ENCODE results near the gene ERC2. TPM values are rescaled to one million over a fixed set of nuclear protein-coding genes. Genes with fewer than 3 reads are reported as not detected.

The ERC2 gene
- total RNA-seq, 1 donor from 2014 or later = 0.11 TPM

DNA sequence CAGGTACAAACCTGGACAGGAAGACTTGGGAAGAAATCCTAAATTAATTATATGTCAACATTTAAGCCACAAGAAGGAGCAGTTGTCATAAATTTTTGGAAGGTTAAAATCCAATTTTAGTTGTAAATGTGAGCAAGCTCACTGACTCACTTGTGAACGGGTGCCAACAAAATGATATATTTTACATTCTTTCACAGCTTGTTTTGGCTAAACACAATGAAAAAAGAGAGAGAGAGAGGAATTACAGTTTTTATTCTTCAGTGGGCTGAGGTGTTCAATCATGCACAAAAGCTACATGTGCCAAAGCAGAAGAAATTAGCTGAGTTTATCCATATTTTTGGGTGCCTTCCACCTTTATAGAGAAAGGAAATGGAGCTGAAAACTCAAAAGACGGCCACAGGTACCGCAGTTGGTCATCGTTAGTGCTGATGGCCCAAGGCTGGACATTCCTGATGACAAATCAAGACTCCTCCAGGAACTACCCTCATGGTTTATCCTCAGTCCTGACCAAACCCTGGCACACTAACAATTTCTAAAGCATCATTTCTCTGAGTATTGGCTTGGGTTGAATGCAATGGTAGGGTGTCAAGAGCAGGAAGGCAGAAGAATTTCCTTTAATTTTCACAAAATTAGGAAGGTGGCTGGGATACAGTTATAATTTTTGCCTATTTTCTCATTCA is 943.6 kb downstream of the ERC2 start:
- H3K27me3 ChIP-seq = no peaks in the 10 kb centered on the region
- intact Hi-C loops (cut with DNase I) = no loop called here
- H3K36me3 ChIP-seq = no peaks in the 10 kb centered on the region
- H3K4me3 ChIP-seq = no peak overlapping the region
- H3K27ac ChIP-seq = no peak overlapping the region
- DNase-seq (ENCODE audit: low spot score in 2 of 2) = no peak
- H3K4me1 ChIP-seq = no peaks in the 10 kb centered on the region
- TF ChIP-seq, protein P1, sequence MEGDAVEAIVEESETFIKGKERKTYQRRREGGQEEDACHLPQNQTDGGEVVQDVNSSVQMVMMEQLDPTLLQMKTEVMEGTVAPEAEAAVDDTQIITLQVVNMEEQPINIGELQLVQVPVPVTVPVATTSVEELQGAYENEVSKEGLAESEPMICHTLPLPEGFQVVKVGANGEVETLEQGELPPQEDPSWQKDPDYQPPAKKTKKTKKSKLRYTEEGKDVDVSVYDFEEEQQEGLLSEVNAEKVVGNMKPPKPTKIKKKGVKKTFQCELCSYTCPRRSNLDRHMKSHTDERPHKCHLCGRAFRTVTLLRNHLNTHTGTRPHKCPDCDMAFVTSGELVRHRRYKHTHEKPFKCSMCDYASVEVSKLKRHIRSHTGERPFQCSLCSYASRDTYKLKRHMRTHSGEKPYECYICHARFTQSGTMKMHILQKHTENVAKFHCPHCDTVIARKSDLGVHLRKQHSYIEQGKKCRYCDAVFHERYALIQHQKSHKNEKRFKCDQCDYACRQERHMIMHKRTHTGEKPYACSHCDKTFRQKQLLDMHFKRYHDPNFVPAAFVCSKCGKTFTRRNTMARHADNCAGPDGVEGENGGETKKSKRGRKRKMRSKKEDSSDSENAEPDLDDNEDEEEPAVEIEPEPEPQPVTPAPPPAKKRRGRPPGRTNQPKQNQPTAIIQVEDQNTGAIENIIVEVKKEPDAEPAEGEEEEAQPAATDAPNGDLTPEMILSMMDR (IDR thresholded peaks at IDR 0.05) = no peak
- H3K9me3 ChIP-seq = no peaks in the 10 kb centered on the region

DNA sequence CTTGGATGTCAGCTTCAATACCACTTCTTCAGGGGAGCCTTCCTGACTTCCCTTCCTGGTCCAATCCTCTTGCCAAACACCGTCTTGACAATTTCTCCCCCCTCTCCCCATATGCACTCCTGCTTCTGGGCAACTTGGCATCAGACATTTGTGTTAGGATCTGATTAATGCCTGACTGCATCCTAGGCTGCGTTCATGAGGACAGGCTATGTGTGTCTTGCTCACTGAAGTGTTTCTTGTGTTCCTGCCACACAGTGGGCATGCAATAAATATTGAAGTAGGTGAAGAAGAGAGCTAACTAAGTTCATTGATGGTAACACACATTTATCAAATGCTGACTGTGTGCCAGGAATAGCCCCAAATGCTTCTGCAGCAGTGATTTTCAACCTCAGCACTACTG is 944.8 kb downstream of the ERC2 start:
- H3K9me3 ChIP-seq = no peaks in the 10 kb centered on the region
- H3K27ac ChIP-seq = no peak overlapping the region
- DNase-seq (ENCODE audit: low spot score in 2 of 2) = no peak
- TF ChIP-seq, protein P1 (IDR thresholded peaks at IDR 0.05) = no peak
- intact Hi-C loops (cut with DNase I) = no loop called here
- no peak overlapping the region for H3K4me3 ChIP-seq
- H3K27me3 ChIP-seq = no peaks in the 10 kb centered on the region
- no peaks in the 10 kb centered on the region for H3K4me1 ChIP-seq
- no peaks in the 10 kb centered on the region for H3K36me3 ChIP-seq

DNA sequence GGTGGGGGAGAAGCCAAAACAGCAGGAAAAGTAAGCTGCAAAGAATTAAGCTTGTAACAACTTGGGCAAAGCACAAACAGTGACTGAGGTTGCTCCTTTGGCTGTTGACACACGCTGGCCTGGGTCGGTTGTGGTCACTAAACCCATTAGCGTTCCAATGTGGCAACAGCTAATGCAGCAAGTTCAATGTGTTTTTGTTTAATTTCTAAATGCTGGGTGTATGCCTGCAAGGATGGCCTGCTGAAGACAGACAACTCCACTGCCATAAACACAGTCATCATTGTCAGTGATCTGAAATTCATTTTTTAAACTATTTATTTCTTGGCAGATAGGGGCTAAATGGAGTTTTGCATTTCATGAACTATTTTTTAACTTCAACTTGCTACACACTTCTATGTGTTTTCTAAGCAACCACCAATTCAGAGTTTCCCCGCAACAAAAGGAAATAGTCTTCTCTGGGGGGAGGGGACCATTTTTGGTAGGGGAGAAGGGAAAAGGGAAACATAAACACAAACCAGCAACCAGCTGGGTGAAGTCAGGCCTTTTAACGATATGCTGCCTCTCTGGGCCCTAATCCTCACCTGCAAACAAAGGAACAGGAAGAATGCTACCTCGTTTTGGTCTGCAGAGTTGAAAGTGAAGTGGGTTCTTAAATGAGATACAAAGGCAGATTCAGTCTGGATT is 946.4 kb downstream of the ERC2 start:
- intact Hi-C loops (cut with DNase I) = no loop called here
- Histone ChIP-seq H3K4me3 (no peak overlapping the region), H3K4me1 (no peaks in the 10 kb centered on the region), H3K27me3 (no peaks in the 10 kb centered on the region), H3K9me3 (no peaks in the 10 kb centered on the region), H3K36me3 (no peaks in the 10 kb centered on the region), H3K27ac (no peak overlapping the region)
- no peak for DNase-seq (ENCODE audit: low spot score in 2 of 2)
- TF ChIP-seq, protein P1 (IDR thresholded peaks at IDR 0.05) = no peak

DNA sequence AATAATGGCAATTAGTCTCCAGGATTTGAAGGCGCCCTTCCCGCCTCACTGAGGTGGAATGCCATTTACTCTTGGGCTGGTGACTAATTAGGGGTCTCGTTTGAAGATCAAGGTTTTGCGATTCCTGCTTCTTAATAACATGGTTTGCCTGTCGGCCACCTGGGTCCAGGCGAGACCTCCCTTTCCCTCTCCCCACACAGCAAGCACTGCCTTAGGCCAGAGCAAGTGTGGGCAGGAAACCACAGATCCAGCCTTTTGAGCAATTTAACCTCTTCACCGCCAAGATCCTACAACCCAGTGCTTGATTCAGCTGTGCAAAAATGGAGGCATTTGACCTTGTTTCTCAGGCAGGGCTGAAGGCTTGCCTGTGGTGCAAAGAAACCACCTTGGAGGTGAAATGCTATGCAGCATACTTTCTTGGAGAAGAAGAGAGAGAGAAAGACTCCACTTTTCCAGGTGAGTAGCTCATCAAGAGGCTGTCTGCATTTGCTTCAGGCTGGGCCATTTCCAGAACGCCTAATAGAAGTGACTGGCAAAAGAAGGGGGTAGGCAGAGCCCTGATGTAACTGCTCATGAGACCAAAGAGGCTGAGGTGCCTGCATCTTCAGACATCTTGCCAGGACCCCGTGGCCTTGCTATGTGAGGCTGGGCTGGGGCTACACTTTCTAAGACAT is 947.1 kb downstream of the ERC2 start:
- Histone ChIP-seq H3K27me3 (no peaks in the 10 kb centered on the region), H3K4me3 (no peak overlapping the region), H3K27ac (no peak overlapping the region), H3K36me3 (no peaks in the 10 kb centered on the region), H3K4me1 (no peaks in the 10 kb centered on the region), H3K9me3 (no peaks in the 10 kb centered on the region)
- intact Hi-C loops (cut with DNase I) = no loop called here
- TF ChIP-seq, protein P1 (IDR thresholded peaks at IDR 0.05) = no peak
- no peak for DNase-seq (ENCODE audit: low spot score in 2 of 2)

DNA sequence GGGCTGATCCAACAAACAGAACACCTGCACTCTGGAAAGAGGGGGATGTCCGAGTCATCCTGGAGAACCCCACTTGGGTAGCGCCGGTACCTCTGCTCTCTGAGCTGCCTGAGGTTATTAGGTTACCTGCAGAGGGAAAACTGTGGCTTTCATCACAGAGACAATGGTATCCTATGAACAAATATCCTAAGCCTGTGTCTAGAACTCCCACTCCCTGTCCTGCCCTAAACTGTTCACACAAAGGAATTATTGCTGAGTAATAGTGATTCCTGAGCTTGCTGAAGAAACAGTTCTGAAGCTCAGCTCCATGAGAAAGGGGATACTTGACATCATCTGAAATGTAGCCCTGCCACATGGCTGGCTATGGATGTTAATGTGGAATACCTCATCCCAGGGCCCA is 949.2 kb downstream of the ERC2 start:
- H3K4me1 ChIP-seq = no peaks in the 10 kb centered on the region
- H3K4me3 ChIP-seq = no peak overlapping the region
- TF ChIP-seq, protein P1 (IDR thresholded peaks at IDR 0.05) = no peak
- no peak for DNase-seq (ENCODE audit: low spot score in 2 of 2)
- intact Hi-C loops (cut with DNase I) = no loop called here
- H3K27ac ChIP-seq = no peak overlapping the region
- no peaks in the 10 kb centered on the region for H3K27me3 ChIP-seq
- H3K9me3 ChIP-seq = no peaks in the 10 kb centered on the region
- no peaks in the 10 kb centered on the region for H3K36me3 ChIP-seq
